Type B pancreatic cell (in vitro differentiated cells): ENCODE results near the gene GRIN2A. TPM values are rescaled to one million over a fixed set of nuclear protein-coding genes. Genes with fewer than 3 reads are reported as not detected.
"Not testable (repeated sequence)": the region's sequence is repeated elsewhere in the genome, so short reads cannot be mapped to it uniquely, and the experiment has no call there.

Experiments
- DNase-seq: peaks from one replicate; pipeline ENCODE4 v3.0.0; 2021; ENCODE audit warnings: mixed read lengths; ENCODE audit not compliant: unreplicated experiment; ENCODE audit errors: extremely low spot score
- H3K27ac Mint-ChIP-seq: 2 replicates; pipeline ENCODE4 v1.8.0; 2021; ENCODE audit warnings: mild to moderate bottlenecking, mixed read lengths
- H3K27me3 Mint-ChIP-seq: 2 replicates; pipeline ENCODE4 v1.8.0; 2021; ENCODE audit warnings: mixed read lengths
- H3K36me3 Mint-ChIP-seq: 2 replicates; pipeline ENCODE4 v1.8.0; 2021; ENCODE audit warnings: mixed read lengths
- H3K4me1 Mint-ChIP-seq: one replicate; pipeline ENCODE4 v1.8.0; 2021; ENCODE audit warnings: mixed read lengths; ENCODE audit not compliant: unreplicated experiment
- H3K4me3 Mint-ChIP-seq: 2 replicates; pipeline ENCODE4 v1.8.0; 2021; ENCODE audit warnings: mild to moderate bottlenecking, mixed read lengths
- H3K9me3 Mint-ChIP-seq: 2 replicates; pipeline ENCODE4 v1.8.0; 2021; ENCODE audit warnings: mixed read lengths
- total RNA-seq: library from RNA; stranded (reverse); gene quantifications from 2 replicates; pipeline ENCODE4 v1.2.1, GENCODE V29; 2021; ENCODE audit warnings: low replicate concordance
- TF ChIP-seq, protein P1 (sequence below): fragments of 200-600 bp; sonication (generic); conservative IDR thresholded peaks from 2 replicates; pipeline ENCODE4 v1.5.0; 2021; ENCODE audit warnings: antibody characterized with exemption, mild to moderate bottlenecking

The GRIN2A gene
- total RNA-seq, 1 donor from 2014 or later, result 7.1 TPM

DNA sequence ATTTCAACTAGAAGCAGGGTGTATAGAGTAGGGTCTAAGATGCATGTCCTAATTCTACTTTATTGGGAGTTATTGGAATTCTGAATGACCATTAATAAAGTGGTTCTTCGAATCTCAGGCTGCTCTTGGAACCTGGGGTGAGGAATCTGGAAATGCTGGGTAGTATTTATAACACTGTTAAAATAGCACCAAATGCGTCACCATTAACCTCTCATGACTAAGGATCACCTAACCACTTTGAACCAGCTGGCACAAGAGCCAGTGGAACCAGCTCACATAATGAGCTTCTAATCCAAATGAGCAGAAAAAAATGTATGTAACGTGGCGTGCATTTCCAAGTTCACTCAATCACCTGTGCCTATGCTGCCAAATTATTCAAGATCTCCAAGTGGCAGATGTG is 281.7 kb downstream of the GRIN2A start:
- no peaks in the 10 kb centered on the region for H3K4me1 Mint-ChIP-seq
- no peaks in the 10 kb centered on the region for H3K9me3 Mint-ChIP-seq
- TF ChIP-seq, protein P1, sequence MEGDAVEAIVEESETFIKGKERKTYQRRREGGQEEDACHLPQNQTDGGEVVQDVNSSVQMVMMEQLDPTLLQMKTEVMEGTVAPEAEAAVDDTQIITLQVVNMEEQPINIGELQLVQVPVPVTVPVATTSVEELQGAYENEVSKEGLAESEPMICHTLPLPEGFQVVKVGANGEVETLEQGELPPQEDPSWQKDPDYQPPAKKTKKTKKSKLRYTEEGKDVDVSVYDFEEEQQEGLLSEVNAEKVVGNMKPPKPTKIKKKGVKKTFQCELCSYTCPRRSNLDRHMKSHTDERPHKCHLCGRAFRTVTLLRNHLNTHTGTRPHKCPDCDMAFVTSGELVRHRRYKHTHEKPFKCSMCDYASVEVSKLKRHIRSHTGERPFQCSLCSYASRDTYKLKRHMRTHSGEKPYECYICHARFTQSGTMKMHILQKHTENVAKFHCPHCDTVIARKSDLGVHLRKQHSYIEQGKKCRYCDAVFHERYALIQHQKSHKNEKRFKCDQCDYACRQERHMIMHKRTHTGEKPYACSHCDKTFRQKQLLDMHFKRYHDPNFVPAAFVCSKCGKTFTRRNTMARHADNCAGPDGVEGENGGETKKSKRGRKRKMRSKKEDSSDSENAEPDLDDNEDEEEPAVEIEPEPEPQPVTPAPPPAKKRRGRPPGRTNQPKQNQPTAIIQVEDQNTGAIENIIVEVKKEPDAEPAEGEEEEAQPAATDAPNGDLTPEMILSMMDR, result no peak
- no peak for DNase-seq
- H3K27ac Mint-ChIP-seq, result no peak overlapping the region
- H3K36me3 Mint-ChIP-seq, result no peaks in the 10 kb centered on the region
- no peak overlapping the region for H3K4me3 Mint-ChIP-seq
- H3K27me3 Mint-ChIP-seq, result peaks cover 3% of the 10 kb centered on the region

GRCh38 chr16:9898555-9898954 is 283.7 kb downstream of the GRIN2A start:
- Mint-ChIP-seq H3K4me1 (no peaks in the 10 kb centered on the region), H3K27me3 (peaks cover 18% of the 10 kb centered on the region), H3K36me3 (no peaks in the 10 kb centered on the region), H3K4me3 (no peak overlapping the region), H3K9me3 (no peaks in the 10 kb centered on the region), H3K27ac (no peak overlapping the region)
- DNase-seq, result no peak
- TF ChIP-seq, protein P1, result no peak

DNA sequence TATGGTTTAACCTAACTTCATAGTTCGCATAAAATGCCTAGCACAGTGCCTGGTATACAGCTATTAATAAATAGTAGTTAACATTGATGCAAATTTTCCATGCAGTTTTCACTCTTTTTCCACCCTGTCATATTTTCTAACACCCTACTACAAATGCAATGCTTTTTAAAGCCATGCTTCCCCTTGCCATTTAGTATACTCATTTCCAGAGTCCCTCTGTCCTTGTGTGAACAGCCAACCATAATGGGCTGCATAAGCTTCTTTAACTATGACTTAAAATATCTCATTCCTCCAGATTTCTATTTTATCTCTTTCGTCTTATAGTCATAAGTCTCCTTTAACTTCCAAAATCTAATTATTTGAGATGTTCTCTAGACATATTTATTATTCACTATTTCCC is 284.1 kb downstream of the GRIN2A start:
- H3K4me3 Mint-ChIP-seq, result no peak overlapping the region
- no peaks in the 10 kb centered on the region for H3K4me1 Mint-ChIP-seq
- peaks cover 18% of the 10 kb centered on the region for H3K27me3 Mint-ChIP-seq
- no peak for DNase-seq
- H3K27ac Mint-ChIP-seq, result no peak overlapping the region
- no peaks in the 10 kb centered on the region for H3K36me3 Mint-ChIP-seq
- no peaks in the 10 kb centered on the region for H3K9me3 Mint-ChIP-seq
- TF ChIP-seq, protein P1, result no peak

GRCh38 chr16:9895817-9896216 is 286.4 kb downstream of the GRIN2A start:
- Mint-ChIP-seq H3K27me3 (peaks cover 22% of the 10 kb centered on the region), H3K4me1 (no peaks in the 10 kb centered on the region), H3K9me3 (no peaks in the 10 kb centered on the region), H3K4me3 (no peak overlapping the region), H3K27ac (no peak overlapping the region), H3K36me3 (no peaks in the 10 kb centered on the region)
- TF ChIP-seq, protein P1, result no peak
- DNase-seq, result no peak

GRCh38 chr16:9885876-9886275 is 296.4 kb downstream of the GRIN2A start:
- Mint-ChIP-seq H3K4me3 (no peak overlapping the region), H3K27ac (no peak overlapping the region), H3K9me3 (no peaks in the 10 kb centered on the region), H3K36me3 (no peaks in the 10 kb centered on the region), H3K27me3 (peaks cover 3% of the 10 kb centered on the region), H3K4me1 (no peaks in the 10 kb centered on the region)
- DNase-seq, result no peak
- TF ChIP-seq, protein P1, result no peak

GRCh38 chr16:9885467-9885866 is 296.8 kb downstream of the GRIN2A start:
- Mint-ChIP-seq H3K27ac (no peak overlapping the region), H3K9me3 (no peaks in the 10 kb centered on the region), H3K36me3 (no peaks in the 10 kb centered on the region), H3K4me1 (no peaks in the 10 kb centered on the region), H3K4me3 (no peak overlapping the region), H3K27me3 (peaks cover 3% of the 10 kb centered on the region)
- TF ChIP-seq, protein P1, result no peak
- DNase-seq, result no peak

DNA sequence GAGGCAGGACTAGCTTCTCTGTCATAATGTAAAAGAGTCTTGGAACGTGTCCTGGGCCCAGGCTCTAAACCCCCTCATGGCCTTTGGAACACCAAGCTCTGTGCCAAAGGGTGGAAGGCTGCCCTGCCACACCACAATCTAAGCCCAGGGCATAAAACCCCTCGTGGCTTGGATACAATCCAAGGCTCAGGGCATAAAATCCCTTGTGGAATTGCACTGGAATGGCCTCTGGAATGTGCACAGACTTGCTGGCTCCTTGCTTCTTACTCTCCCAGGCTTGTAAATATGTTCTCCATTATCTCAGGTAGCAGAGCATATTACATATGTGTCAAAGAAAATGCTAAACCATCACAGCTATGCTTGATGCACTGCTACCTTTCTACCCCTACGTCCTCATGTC is 306.2 kb downstream of the GRIN2A start:
- H3K36me3 Mint-ChIP-seq, H3K27ac Mint-ChIP-seq, H3K9me3 Mint-ChIP-seq, H3K27me3 Mint-ChIP-seq, DNase-seq, H3K4me3 Mint-ChIP-seq, H3K4me1 Mint-ChIP-seq: not testable (repeated sequence)
